GM10266 (cell line): ENCODE results near the gene FAM24A.

Source experiments
- DNase-seq: peaks from one replicate; pipeline ENCODE4 v3.0.0; 2012; ENCODE audit errors: extremely low spot score
- CTCF ChIP-seq: IDR thresholded peaks from 2 replicates; pipeline ENCODE4 v1.5.1; 2012; ENCODE audit warnings: mild to moderate bottlenecking, low read depth; ENCODE audit not compliant: control insufficient read depth, insufficient read depth; ENCODE audit errors: missing control alignments

The FAM24A gene

GRCh38 chr10:122939133-122939855 is 28.9 kb downstream of the FAM24A start:
- no peak for TF ChIP-seq CTCF
- DNase-seq: no peak

DNA sequence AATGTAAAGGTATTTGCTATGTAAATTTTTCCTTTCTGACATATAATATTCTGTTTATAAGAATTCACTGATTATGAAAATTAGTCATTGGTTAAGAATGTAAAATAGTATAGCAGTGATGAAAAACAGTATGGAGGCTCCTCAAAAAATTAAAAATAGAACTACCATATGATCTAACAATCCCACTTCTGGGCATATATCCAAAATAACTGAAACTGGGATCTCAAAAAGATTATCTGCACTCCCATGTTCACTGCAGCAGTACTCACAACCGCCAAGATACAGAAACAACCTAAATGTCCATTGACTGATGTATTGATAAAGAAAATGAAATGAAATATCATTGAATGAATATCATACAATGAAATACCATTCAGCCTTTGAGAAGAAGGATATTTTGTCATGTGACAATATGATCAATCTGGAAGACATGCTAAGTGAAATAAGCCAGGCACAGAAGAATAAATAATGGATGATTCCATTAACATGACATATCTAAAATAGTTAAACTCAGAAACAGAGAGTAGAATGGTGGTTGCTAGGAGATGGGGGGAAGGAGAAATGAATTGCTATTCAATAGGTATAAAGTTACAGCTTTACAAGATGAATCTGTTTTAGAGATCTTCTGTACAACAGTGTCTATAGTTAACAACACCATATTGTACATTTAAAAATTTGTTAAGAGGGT is 29.6 kb downstream of the FAM24A start:
- no peak for TF ChIP-seq CTCF
- no peak for DNase-seq

DNA sequence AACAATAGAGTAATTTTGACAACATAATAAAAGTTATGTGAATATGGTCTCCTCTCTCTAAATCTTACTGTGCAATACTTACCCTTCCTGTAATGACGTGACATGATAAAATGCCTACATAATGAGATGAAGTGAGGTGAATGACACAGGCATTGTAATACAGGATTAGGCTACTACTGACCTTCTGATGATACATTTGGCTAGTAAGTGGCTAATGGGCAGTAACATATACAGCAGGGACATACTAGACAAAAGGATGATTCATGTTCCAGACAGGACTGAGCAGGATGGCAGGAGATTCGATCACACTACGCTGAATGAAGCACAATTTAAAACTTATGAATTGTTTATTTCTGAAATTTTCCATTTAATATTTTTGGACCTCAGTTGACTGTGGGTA is 38.9 kb downstream of the FAM24A start:
- TF ChIP-seq CTCF: no peak
- DNase-seq: no peak

DNA sequence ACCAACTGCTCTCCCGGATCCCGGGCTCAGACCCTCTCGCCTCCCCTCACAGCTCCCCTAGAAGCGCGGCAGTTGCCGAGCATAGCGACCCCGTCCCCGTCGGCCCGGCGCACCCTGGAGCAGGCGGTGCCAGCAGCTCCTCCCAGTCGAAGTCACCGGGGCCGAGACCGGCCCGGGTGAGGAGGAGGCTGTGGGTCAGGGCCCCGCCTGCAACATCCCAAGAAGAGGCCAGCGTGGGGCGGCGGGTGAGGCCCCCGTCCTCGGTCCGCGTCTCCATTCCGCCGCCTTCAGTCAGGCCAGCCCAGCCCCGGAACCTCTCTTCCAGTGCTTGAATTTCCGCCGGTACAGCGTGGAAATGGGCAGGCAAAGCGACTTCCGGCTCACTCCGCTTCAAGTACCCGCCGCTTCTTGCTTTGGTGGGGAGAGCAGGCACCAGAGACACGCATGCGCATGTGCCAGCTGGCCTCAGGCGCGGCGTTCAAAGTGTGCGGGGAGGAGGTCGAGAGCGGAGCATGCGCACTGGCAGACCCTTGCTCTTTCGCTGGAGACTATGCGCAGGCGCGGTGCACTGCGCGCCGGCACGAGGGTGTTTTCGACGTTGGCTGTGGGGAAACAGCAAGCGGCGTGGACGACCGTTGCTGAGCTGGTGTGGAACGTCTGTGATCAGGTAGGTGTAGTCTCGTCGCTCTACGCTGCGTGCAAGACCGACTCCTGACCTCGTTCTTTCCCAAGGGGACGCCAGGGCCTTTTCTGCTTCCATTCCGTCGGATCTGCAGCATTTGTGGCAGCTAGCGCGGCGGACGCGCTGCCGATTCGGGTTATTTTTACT is 43.7 kb downstream of the FAM24A start, which contains the start of gene C10orf88:
Gene C10orf88 (minus strand): TSS at position 326 of the 829 bp plus-strand sequence. CDS start 49 bp downstream, at position 277.
- no peak for TF ChIP-seq CTCF
- peak; percentile 92 for DNase-seq

- TF ChIP-seq CTCF: no peak
- no peak for DNase-seq
These were observed 44.3 kb downstream of the FAM24A start for GRCh38 chr10:122954731-122955050.

GRCh38 chr10:122955892-122956291 is 45.5 kb downstream of the FAM24A start:
- DNase-seq: no peak

More at GRCh38 chr10:122955892-122956291, 45.5 kb downstream of the FAM24A start:
- TF ChIP-seq CTCF: no peak
